ENCODE results near the gene MTCL1. TPM values are rescaled to one million over a fixed set of nuclear protein-coding genes. Genes with fewer than 3 reads are reported as not detected.
"Not testable (repeated sequence)": the region's sequence is repeated elsewhere in the genome, so short reads cannot be mapped to it uniquely, and the experiment has no call there.

MTCL1 gene
- total and polyA plus RNA-seq, 4 donors = 0.65 to 5.4 (median 1.4) TPM

GRCh38 chr18:8756571-8756970, 51.2 kb downstream of the MTCL1 start (continued):
- TF ChIP-seq FOXA2 (IDR thresholded peaks at IDR 0.05) = no peak
- TF ChIP-seq, protein P1, sequence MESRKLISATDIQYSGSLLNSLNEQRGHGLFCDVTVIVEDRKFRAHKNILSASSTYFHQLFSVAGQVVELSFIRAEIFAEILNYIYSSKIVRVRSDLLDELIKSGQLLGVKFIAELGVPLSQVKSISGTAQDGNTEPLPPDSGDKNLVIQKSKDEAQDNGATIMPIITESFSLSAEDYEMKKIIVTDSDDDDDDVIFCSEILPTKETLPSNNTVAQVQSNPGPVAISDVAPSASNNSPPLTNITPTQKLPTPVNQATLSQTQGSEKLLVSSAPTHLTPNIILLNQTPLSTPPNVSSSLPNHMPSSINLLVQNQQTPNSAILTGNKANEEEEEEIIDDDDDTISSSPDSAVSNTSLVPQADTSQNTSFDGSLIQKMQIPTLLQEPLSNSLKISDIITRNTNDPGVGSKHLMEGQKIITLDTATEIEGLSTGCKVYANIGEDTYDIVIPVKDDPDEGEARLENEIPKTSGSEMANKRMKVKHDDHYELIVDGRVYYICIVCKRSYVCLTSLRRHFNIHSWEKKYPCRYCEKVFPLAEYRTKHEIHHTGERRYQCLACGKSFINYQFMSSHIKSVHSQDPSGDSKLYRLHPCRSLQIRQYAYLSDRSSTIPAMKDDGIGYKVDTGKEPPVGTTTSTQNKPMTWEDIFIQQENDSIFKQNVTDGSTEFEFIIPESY (IDR thresholded peaks at IDR 0.05) = no peak
- no peak for TF ChIP-seq RXRA (IDR thresholded peaks at IDR 0.05)

DNA sequence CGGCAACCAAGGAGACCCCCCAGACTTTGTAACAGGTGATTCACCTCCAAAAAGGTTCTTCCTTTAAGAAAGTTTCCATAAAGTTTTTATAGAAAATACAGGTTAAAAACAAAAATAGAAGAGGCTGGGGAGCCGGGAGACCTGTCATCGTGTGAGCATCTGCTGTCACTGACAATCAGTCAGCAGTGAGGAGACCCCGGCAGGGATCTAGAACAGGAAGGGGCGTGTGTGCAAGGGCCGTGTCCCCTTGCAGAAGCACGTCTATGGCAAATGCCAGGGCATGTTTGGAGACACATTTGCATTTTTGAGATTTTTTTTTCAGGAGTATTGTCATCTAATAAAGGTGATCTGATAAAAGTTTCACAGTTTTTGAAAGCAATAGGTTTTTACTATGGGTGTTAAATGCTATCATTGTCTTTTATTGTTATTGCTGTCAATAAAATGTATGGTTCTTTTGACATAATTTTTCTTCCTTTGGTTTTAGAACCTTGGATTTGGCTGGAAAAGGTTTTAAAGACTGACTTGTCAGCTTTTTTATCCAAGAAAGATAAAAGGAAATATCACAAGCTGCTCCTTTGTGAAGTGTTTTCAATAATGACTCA, 52.1 kb downstream of the MTCL1 start:
- WGBS = 77% methylated on average over 7 of the region's 7 CpGs
- Histone ChIP-seq H3K4me3 (ENCODE audit: low read depth in 1 of 3, low read length in 3 of 3) (no peak overlapping the region), H3K4me1 (ENCODE audit: control insufficient read depth in 4 of 4, insufficient read depth in 4 of 4, low read length in 3 of 4) (no peaks in the 10 kb centered on the region), H3K9ac (ENCODE audit: low read depth in 1 of 2, low read length in 2 of 2) (no peak overlapping the region), H3K27me3 (ENCODE audit: control insufficient read depth in 4 of 4, insufficient read depth in 4 of 4, low read length in 3 of 4) (no peaks in the 10 kb centered on the region), H3K9me3 (ENCODE audit: control insufficient read depth in 4 of 4, low read length in 3 of 4) (no peaks in the 10 kb centered on the region), H3K27ac (ENCODE audit: low read depth in 1 of 2, low read length in 2 of 2) (no peak overlapping the region), H3K36me3 (ENCODE audit: control insufficient read depth in 4 of 4, insufficient read depth in 3 of 4, low read depth in 1 of 4, low read length in 3 of 4) (no peaks in the 10 kb centered on the region)
- TF ChIP-seq HNF4G (IDR thresholded peaks at IDR 0.05) = no peak
- TF ChIP-seq, protein P2, sequence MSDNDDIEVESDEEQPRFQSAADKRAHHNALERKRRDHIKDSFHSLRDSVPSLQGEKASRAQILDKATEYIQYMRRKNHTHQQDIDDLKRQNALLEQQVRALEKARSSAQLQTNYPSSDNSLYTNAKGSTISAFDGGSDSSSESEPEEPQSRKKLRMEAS (IDR thresholded peaks at IDR 0.05) = no peak
- no peak for TF ChIP-seq GABPA (IDR thresholded peaks at IDR 0.05 in 1 of 2, conservative IDR thresholded peaks at IDR 0.05 in 1 of 2)
- TF ChIP-seq YY1 (IDR thresholded peaks at IDR 0.05) = no peak
- TF ChIP-seq JUND (IDR thresholded peaks at IDR 0.05) = no peak
- TF ChIP-seq NR2F2 (IDR thresholded peaks at IDR 0.05) = no peak
- no peak for TF ChIP-seq FOXA2 (IDR thresholded peaks at IDR 0.05)
- TF ChIP-seq EGR1 (IDR thresholded peaks at IDR 0.05; ENCODE audit: low read depth in 2 of 2) = no peak
- TF ChIP-seq, protein P1 (IDR thresholded peaks at IDR 0.05) = no peak
- TF ChIP-seq FOXA1 (IDR thresholded peaks at IDR 0.05) = no peak
- TF ChIP-seq TAF1 (conservative IDR thresholded peaks at IDR 0.05) = no peak
- no peak for TF ChIP-seq SP1 (IDR thresholded peaks at IDR 0.05)
- no peak for DNase-seq (ENCODE audit: low spot score)

- H3K9me3 ChIP-seq (ENCODE audit: control insufficient read depth in 4 of 4, low read length in 3 of 4) = no peaks in the 10 kb centered on the region
- H3K27me3 ChIP-seq (ENCODE audit: control insufficient read depth in 4 of 4, insufficient read depth in 4 of 4, low read length in 3 of 4) = no peaks in the 10 kb centered on the region
- no peak for DNase-seq (ENCODE audit: low spot score)
- no peaks in the 10 kb centered on the region for H3K4me1 ChIP-seq (ENCODE audit: control insufficient read depth in 4 of 4, insufficient read depth in 4 of 4, low read length in 3 of 4)
- H3K27ac ChIP-seq (ENCODE audit: low read depth in 1 of 2, low read length in 2 of 2) = no peak overlapping the region
- TF ChIP-seq NR2F2 (IDR thresholded peaks at IDR 0.05) = no peak
- 88% methylated on average over 4 of the region's 4 CpGs for WGBS
- H3K9ac ChIP-seq (ENCODE audit: low read depth in 1 of 2, low read length in 2 of 2) = no peak overlapping the region
- no peaks in the 10 kb centered on the region for H3K36me3 ChIP-seq (ENCODE audit: control insufficient read depth in 4 of 4, insufficient read depth in 3 of 4, low read depth in 1 of 4, low read length in 3 of 4)
- H3K4me3 ChIP-seq (ENCODE audit: low read depth in 1 of 3, low read length in 3 of 3) = no peak overlapping the region
Measured at GRCh38 chr18:8758466-8758865, 53.1 kb downstream of the MTCL1 start.

DNA sequence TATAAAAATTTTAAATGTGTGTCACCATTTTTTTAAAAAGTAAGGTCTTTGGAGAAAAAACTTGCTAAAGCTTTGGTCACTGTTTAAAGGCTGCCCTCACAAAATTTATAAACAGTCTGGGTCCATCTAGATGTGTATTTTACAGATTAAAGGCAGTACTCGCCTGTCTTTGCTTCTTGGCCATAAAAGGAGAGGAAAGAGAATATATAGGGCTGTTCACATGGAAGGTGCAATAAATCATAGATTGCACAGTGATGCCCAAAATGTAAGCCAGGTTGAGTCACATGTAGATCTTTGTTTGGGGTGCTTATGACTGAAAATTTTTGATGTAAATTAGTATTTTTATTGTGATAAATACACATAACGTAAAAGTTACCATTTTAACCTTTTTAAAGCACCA, 55.6 kb downstream of the MTCL1 start:
- DNase-seq (ENCODE audit: low spot score) = no peak
- no peak overlapping the region for H3K4me3 ChIP-seq (ENCODE audit: low read depth in 1 of 3, low read length in 3 of 3)
- WGBS = 97% methylated on average over 2 of the region's 2 CpGs
- H3K9me3 ChIP-seq (ENCODE audit: control insufficient read depth in 4 of 4, low read length in 3 of 4) = no peaks in the 10 kb centered on the region
- H3K36me3 ChIP-seq (ENCODE audit: control insufficient read depth in 4 of 4, insufficient read depth in 3 of 4, low read depth in 1 of 4, low read length in 3 of 4) = no peaks in the 10 kb centered on the region
- H3K27me3 ChIP-seq (ENCODE audit: control insufficient read depth in 4 of 4, insufficient read depth in 4 of 4, low read length in 3 of 4) = no peaks in the 10 kb centered on the region
- no peaks in the 10 kb centered on the region for H3K4me1 ChIP-seq (ENCODE audit: control insufficient read depth in 4 of 4, insufficient read depth in 4 of 4, low read length in 3 of 4)
- H3K9ac ChIP-seq (ENCODE audit: low read depth in 1 of 2, low read length in 2 of 2) = no peak overlapping the region
- TF ChIP-seq YY1 (IDR thresholded peaks at IDR 0.05) = no peak
- no peak for TF ChIP-seq RXRA (IDR thresholded peaks at IDR 0.05)
- TF ChIP-seq, protein P3, sequence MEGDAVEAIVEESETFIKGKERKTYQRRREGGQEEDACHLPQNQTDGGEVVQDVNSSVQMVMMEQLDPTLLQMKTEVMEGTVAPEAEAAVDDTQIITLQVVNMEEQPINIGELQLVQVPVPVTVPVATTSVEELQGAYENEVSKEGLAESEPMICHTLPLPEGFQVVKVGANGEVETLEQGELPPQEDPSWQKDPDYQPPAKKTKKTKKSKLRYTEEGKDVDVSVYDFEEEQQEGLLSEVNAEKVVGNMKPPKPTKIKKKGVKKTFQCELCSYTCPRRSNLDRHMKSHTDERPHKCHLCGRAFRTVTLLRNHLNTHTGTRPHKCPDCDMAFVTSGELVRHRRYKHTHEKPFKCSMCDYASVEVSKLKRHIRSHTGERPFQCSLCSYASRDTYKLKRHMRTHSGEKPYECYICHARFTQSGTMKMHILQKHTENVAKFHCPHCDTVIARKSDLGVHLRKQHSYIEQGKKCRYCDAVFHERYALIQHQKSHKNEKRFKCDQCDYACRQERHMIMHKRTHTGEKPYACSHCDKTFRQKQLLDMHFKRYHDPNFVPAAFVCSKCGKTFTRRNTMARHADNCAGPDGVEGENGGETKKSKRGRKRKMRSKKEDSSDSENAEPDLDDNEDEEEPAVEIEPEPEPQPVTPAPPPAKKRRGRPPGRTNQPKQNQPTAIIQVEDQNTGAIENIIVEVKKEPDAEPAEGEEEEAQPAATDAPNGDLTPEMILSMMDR (IDR thresholded peaks at IDR 0.05; ENCODE audit: low read depth, low read length, missing input control) = no peak
- TF ChIP-seq FOXA1 (IDR thresholded peaks at IDR 0.05) = no peak
- TF ChIP-seq EGR1 (IDR thresholded peaks at IDR 0.05; ENCODE audit: low read depth in 2 of 2) = no peak
- H3K27ac ChIP-seq (ENCODE audit: low read depth in 1 of 2, low read length in 2 of 2) = no peak overlapping the region

DNA sequence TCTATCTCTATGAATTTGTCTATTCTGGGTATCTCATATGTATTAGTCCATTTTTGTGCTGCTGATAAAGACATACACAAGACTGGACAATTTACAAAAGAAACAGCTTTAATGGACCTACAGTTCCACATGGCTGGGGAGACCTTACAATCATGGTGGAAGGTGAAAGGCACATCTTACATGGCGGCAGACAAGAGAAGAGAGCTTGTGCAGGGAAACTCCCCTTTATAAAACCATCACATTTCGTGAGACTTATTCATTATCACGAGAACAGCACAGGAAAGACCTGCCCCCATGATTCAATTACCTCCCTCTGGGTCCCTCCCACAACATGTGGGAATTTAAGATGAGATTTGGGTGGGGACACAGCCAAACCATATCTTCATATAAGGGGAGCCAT, 56.2 kb downstream of the MTCL1 start:
- not testable (repeated sequence) for DNase-seq (ENCODE audit: low spot score)

More for the DNA sequence above, 56.2 kb downstream of the MTCL1 start:
- H3K9ac ChIP-seq (ENCODE audit: low read depth in 1 of 2, low read length in 2 of 2); H3K27ac ChIP-seq (ENCODE audit: low read depth in 1 of 2, low read length in 2 of 2); H3K36me3 ChIP-seq (ENCODE audit: control insufficient read depth in 4 of 4, insufficient read depth in 3 of 4, low read depth in 1 of 4, low read length in 3 of 4); H3K27me3 ChIP-seq (ENCODE audit: control insufficient read depth in 4 of 4, insufficient read depth in 4 of 4, low read length in 3 of 4); H3K9me3 ChIP-seq (ENCODE audit: control insufficient read depth in 4 of 4, low read length in 3 of 4); H3K4me3 ChIP-seq (ENCODE audit: low read depth in 1 of 3, low read length in 3 of 3); H3K4me1 ChIP-seq (ENCODE audit: control insufficient read depth in 4 of 4, insufficient read depth in 4 of 4, low read length in 3 of 4): not testable (repeated sequence)
- WGBS = 90% methylated on average over 3 of the region's 3 CpGs
